Measurements from ENCODE around the gene RAMP1. TPM values are rescaled to one million over a fixed set of nuclear protein-coding genes. Genes with fewer than 3 reads are reported as not detected.

The RAMP1 gene
- total RNA-seq, 1 donor from 2014 or later = 9.1 TPM

GRCh38 chr2:237939251-237939650, 79.8 kb downstream of the RAMP1 start:
- Histone ChIP-seq H3K4me1 (ENCODE audit: insufficient read depth, low read length) (no peaks in the 10 kb centered on the region), H3K4me2 (ENCODE audit: low read length) (no peak overlapping the region), H3K79me2 (ENCODE audit: insufficient read depth, low read length) (no peaks in the 10 kb centered on the region), H3K4me3 (ENCODE audit: insufficient read depth, low read depth, low read length) (no peak overlapping the region), H3K9ac (ENCODE audit: low read length) (no peak overlapping the region), H4K20me1 (ENCODE audit: insufficient read depth, low read length) (no peaks in the 10 kb centered on the region), H3K27ac (ENCODE audit: low read depth, low read length) (no peak overlapping the region), H3K36me3 (ENCODE audit: insufficient read depth, low read length) (no peaks in the 10 kb centered on the region), H2AFZ (ENCODE audit: low read depth, low read length) (no peak overlapping the region), H3K9me3 (ENCODE audit: insufficient read depth, low read depth, low read length) (peaks cover 6% of the 10 kb centered on the region), H3K27me3 (ENCODE audit: insufficient read depth, low read length) (no peaks in the 10 kb centered on the region)
- FAIRE-seq (no peak), DNase-seq (ENCODE audit: low read depth) (no peak)
- H3K4me3 Mint-ChIP-seq (ENCODE audit: unreplicated experiment) = no peak overlapping the region
- TF ChIP-seq CTCF (IDR thresholded peaks at IDR 0.05; ENCODE audit: insufficient read depth, low read depth, low read length) (no peak), EZH2 (IDR thresholded peaks at IDR 0.05; ENCODE audit: insufficient read depth, low read length) (no peak)
- H3K27ac Mint-ChIP-seq (ENCODE audit: unreplicated experiment) = no peak overlapping the region
- peaks cover 3% of the 10 kb centered on the region for H3K27me3 Mint-ChIP-seq (ENCODE audit: low read depth, unreplicated experiment)
- H3K4me1 Mint-ChIP-seq (ENCODE audit: low read depth, unreplicated experiment) = peaks cover 2% of the 10 kb centered on the region
- peaks cover 4% of the 10 kb centered on the region for H3K9me3 Mint-ChIP-seq (ENCODE audit: unreplicated experiment)
- no peaks in the 10 kb centered on the region for H3K36me3 Mint-ChIP-seq (ENCODE audit: low read depth, unreplicated experiment)

- H3K36me3 Mint-ChIP-seq (ENCODE audit: low read depth, unreplicated experiment) = peaks cover 4% of the 10 kb centered on the region
- H3K4me1 Mint-ChIP-seq (ENCODE audit: low read depth, unreplicated experiment) = no peaks in the 10 kb centered on the region
- Histone ChIP-seq H2AFZ (ENCODE audit: low read depth, low read length) (no peak overlapping the region), H3K27ac (ENCODE audit: low read depth, low read length) (no peak overlapping the region), H3K4me1 (ENCODE audit: insufficient read depth, low read length) (no peaks in the 10 kb centered on the region), H3K4me3 (ENCODE audit: insufficient read depth, low read depth, low read length) (no peak overlapping the region), H3K9ac (ENCODE audit: low read length) (no peak overlapping the region), H4K20me1 (ENCODE audit: insufficient read depth, low read length) (no peaks in the 10 kb centered on the region), H3K4me2 (ENCODE audit: low read length) (no peak overlapping the region), H3K36me3 (ENCODE audit: insufficient read depth, low read length) (no peaks in the 10 kb centered on the region), H3K9me3 (ENCODE audit: insufficient read depth, low read depth, low read length) (peaks cover 14% of the 10 kb centered on the region), H3K79me2 (ENCODE audit: insufficient read depth, low read length) (no peaks in the 10 kb centered on the region), H3K27me3 (ENCODE audit: insufficient read depth, low read length) (no peaks in the 10 kb centered on the region)
- H3K4me3 Mint-ChIP-seq (ENCODE audit: unreplicated experiment) = no peak overlapping the region
- H3K9me3 Mint-ChIP-seq (ENCODE audit: unreplicated experiment) = peaks cover 10% of the 10 kb centered on the region
- DNase-seq (ENCODE audit: low read depth) (no peak), FAIRE-seq (no peak)
- no peak overlapping the region for H3K27ac Mint-ChIP-seq (ENCODE audit: unreplicated experiment)
- H3K27me3 Mint-ChIP-seq (ENCODE audit: low read depth, unreplicated experiment) = peaks cover 1% of the 10 kb centered on the region
- no peak for TF ChIP-seq EZH2 (IDR thresholded peaks at IDR 0.05; ENCODE audit: insufficient read depth, low read length)
- TF ChIP-seq CTCF (IDR thresholded peaks at IDR 0.05; ENCODE audit: insufficient read depth, low read depth, low read length) = no peak
These were observed 81.4 kb downstream of the RAMP1 start for GRCh38 chr2:237940828-237941227.

GRCh38 chr2:237941239-237941638, 81.8 kb downstream of the RAMP1 start:
- no peaks in the 10 kb centered on the region for H3K4me1 ChIP-seq (ENCODE audit: insufficient read depth, low read length)
- H3K4me2 ChIP-seq (ENCODE audit: low read length) = no peak overlapping the region
- peaks cover 14% of the 10 kb centered on the region for H3K9me3 Mint-ChIP-seq (ENCODE audit: unreplicated experiment)
- no peak for FAIRE-seq
- no peak overlapping the region for H3K27ac ChIP-seq (ENCODE audit: low read depth, low read length)
- H3K27me3 Mint-ChIP-seq (ENCODE audit: low read depth, unreplicated experiment) = peaks cover 1% of the 10 kb centered on the region
- DNase-seq (ENCODE audit: low read depth) = no peak
- H4K20me1 ChIP-seq (ENCODE audit: insufficient read depth, low read length) = no peaks in the 10 kb centered on the region
- H3K79me2 ChIP-seq (ENCODE audit: insufficient read depth, low read length) = no peaks in the 10 kb centered on the region
- H3K9me3 ChIP-seq (ENCODE audit: insufficient read depth, low read depth, low read length) = peaks cover 14% of the 10 kb centered on the region
- H2AFZ ChIP-seq (ENCODE audit: low read depth, low read length) = no peak overlapping the region
- H3K4me3 ChIP-seq (ENCODE audit: insufficient read depth, low read depth, low read length) = no peak overlapping the region
- H3K36me3 ChIP-seq (ENCODE audit: insufficient read depth, low read length) = no peaks in the 10 kb centered on the region
- peaks cover 4% of the 10 kb centered on the region for H3K36me3 Mint-ChIP-seq (ENCODE audit: low read depth, unreplicated experiment)
- no peaks in the 10 kb centered on the region for H3K27me3 ChIP-seq (ENCODE audit: insufficient read depth, low read length)
- H3K9ac ChIP-seq (ENCODE audit: low read length) = no peak overlapping the region
- no peaks in the 10 kb centered on the region for H3K4me1 Mint-ChIP-seq (ENCODE audit: low read depth, unreplicated experiment)
- H3K4me3 Mint-ChIP-seq (ENCODE audit: unreplicated experiment) = no peak overlapping the region
- H3K27ac Mint-ChIP-seq (ENCODE audit: unreplicated experiment) = no peak overlapping the region
- no peak for TF ChIP-seq EZH2 (IDR thresholded peaks at IDR 0.05; ENCODE audit: insufficient read depth, low read length)
- no peak for TF ChIP-seq CTCF (IDR thresholded peaks at IDR 0.05; ENCODE audit: insufficient read depth, low read depth, low read length)
